Mesenchymal stem cell (in vitro differentiated cells and primary cell): ENCODE data around the gene CMTM5. TPM values are rescaled to one million over a fixed set of nuclear protein-coding genes. Genes with fewer than 3 reads are reported as not detected.

ENCODE experiments used
- DNase-seq: peaks from one replicate; pipeline ENCODE4 v3.0.0-alpha.2; 2013
- H2AFZ ChIP-seq: one replicate; pipeline ENCODE4 v1.6.1; 2013; ENCODE audit warnings: low read depth, mild to moderate bottlenecking, control low read depth, inconsistent platforms, low read length, moderate library complexity
- H2AK5ac ChIP-seq: 2 replicates; pipeline ENCODE4 v1.6.1; 2013; ENCODE audit warnings: low read length, moderate library complexity, mild to moderate bottlenecking, inconsistent platforms; ENCODE audit not compliant: severe bottlenecking
- H2BK120ac ChIP-seq: one replicate; pipeline ENCODE4 v1.6.1; 2013; ENCODE audit warnings: low read depth, mild to moderate bottlenecking, inconsistent platforms, low read length, moderate library complexity
- H2BK12ac ChIP-seq, 2 experiments: one replicate each; pipeline ENCODE4 v1.6.1; 2013; ENCODE audit warnings: inconsistent platforms in 2 of 2, low read length in 2 of 2, mild to moderate bottlenecking in 2 of 2, moderate library complexity in 2 of 2, control low read depth in 1 of 2
- H2BK15ac ChIP-seq: one replicate; pipeline ENCODE4 v1.6.1; 2013; ENCODE audit warnings: mild to moderate bottlenecking, low read depth, inconsistent platforms; ENCODE audit not compliant: poor library complexity, severe bottlenecking
- H2BK5ac ChIP-seq: 2 replicates; pipeline ENCODE4 v1.6.1; 2013; ENCODE audit warnings: low read depth, mild to moderate bottlenecking, low read length, control low read depth, inconsistent platforms; ENCODE audit not compliant: poor library complexity, severe bottlenecking
- H3K14ac ChIP-seq, 2 experiments: one replicate each; pipeline ENCODE4 v1.6.1; 2013; ENCODE audit warnings: inconsistent platforms in 2 of 2, low read length in 2 of 2, control low read depth in 1 of 2, mild to moderate bottlenecking in 1 of 2, moderate library complexity in 1 of 2
- H3K18ac ChIP-seq, 2 experiments: one replicate each; pipeline ENCODE4 v1.6.1; 2013; ENCODE audit warnings: inconsistent platforms in 2 of 2, low read length in 2 of 2, control low read depth in 1 of 2, low read depth in 1 of 2, mild to moderate bottlenecking in 1 of 2
- H3K23ac ChIP-seq, 2 experiments: one replicate each; pipeline ENCODE4 v1.6.1; 2013; ENCODE audit warnings: inconsistent platforms in 2 of 2, low read length in 2 of 2, mild to moderate bottlenecking in 2 of 2, moderate library complexity in 2 of 2, control low read depth in 1 of 2
- H3K27ac ChIP-seq: 2 replicates; pipeline ENCODE4 v1.5.1; 2013; ENCODE audit warnings: mild to moderate bottlenecking, moderate library complexity, low read length, control low read depth, inconsistent platforms; ENCODE audit not compliant: poor library complexity, severe bottlenecking
- H3K27me3 ChIP-seq, 2 experiments: 2 replicates each; pipeline versions ENCODE4 v1.6.1 to v1.7.0; 2013; ENCODE audit warnings: low read length in 2 of 2, mild to moderate bottlenecking in 2 of 2, moderate library complexity in 2 of 2, control low read depth in 1 of 2, inconsistent platforms in 1 of 2; ENCODE audit not compliant: control insufficient read depth in 1 of 2, insufficient read depth in 1 of 2
- H3K36me3 ChIP-seq, 2 experiments: 2 replicates each; pipeline versions ENCODE4 v1.6.1 to v1.7.0; 2013; ENCODE audit warnings: low read length in 2 of 2, control low read depth in 1 of 2, inconsistent platforms in 1 of 2, low read depth in 1 of 2, mild to moderate bottlenecking in 1 of 2; ENCODE audit not compliant: insufficient read depth in 2 of 2, control insufficient read depth in 1 of 2
- H3K4ac ChIP-seq, 2 experiments: one replicate each; pipeline ENCODE4 v1.6.1; 2013; ENCODE audit warnings: inconsistent platforms in 2 of 2, low read length in 2 of 2, mild to moderate bottlenecking in 2 of 2, moderate library complexity in 2 of 2, control low read depth in 1 of 2, low read depth in 1 of 2
- H3K4me1 ChIP-seq: 2 replicates; pipeline ENCODE4 v1.6.1; 2013; ENCODE audit warnings: low read depth, low read length, control low read depth; ENCODE audit not compliant: control insufficient read depth, insufficient read depth
- H3K4me2 ChIP-seq: 2 replicates; pipeline ENCODE4 v1.6.1; 2013; ENCODE audit warnings: low read length, mild to moderate bottlenecking, inconsistent platforms; ENCODE audit not compliant: poor library complexity, severe bottlenecking
- H3K4me3 ChIP-seq, 2 experiments: 2 replicates each; pipeline versions ENCODE4 v1.5.1 to v1.7.0; 2013; ENCODE audit warnings: low read length in 2 of 2, mild to moderate bottlenecking in 2 of 2, control low read depth in 1 of 2, low read depth in 1 of 2; ENCODE audit not compliant: insufficient read depth in 1 of 2
- H3K79me1 ChIP-seq: replicated peaks from 2 replicates; pipeline ENCODE4 v1.6.1; 2013; ENCODE audit warnings: mild to moderate bottlenecking, control low read depth, low read length, inconsistent platforms; ENCODE audit not compliant: poor library complexity, severe bottlenecking
- H3K9ac ChIP-seq: 2 replicates; pipeline ENCODE4 v1.7.0; 2013; ENCODE audit warnings: mild to moderate bottlenecking, low read length, moderate library complexity
- H3K9me3 ChIP-seq: 2 replicates; pipeline ENCODE4 v1.7.0; 2013; ENCODE audit warnings: mild to moderate bottlenecking, low read length; ENCODE audit not compliant: control insufficient read depth
- H4K8ac ChIP-seq: one replicate; pipeline ENCODE4 v1.6.1; 2013; ENCODE audit warnings: inconsistent platforms, mild to moderate bottlenecking, low read length, moderate library complexity
- H4K91ac ChIP-seq: one replicate; pipeline ENCODE4 v1.6.1; 2013; ENCODE audit warnings: mild to moderate bottlenecking, low read length, inconsistent platforms
- WGBS: methylation state at CpG from one replicate; pipeline ENCODE4 v1.1.7; 2013; ENCODE audit warnings: mixed read lengths; 5-methylcytosine and 5-hydroxymethylcytosine counted together
- polyA plus RNA-seq, 2 experiments: library from polyadenylated mRNA; stranded (reverse); fragments of 200-250 nt; gene quantifications; one replicate each; pipeline ENCODE4 v1.2.3, GENCODE V29; 2013

Gene CMTM5, protein sequence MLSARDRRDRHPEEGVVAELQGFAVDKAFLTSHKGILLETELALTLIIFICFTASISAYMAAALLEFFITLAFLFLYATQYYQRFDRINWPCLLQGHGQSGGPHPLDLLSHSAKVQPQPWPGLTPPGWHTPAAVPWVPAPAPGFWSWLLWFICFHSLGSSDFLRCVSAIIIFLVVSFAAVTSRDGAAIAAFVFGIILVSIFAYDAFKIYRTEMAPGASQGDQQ
- polyA plus RNA-seq (2013, experiment 1 of 2) = not detected
- polyA plus RNA-seq (2013, experiment 2 of 2) = not detected

DNA sequence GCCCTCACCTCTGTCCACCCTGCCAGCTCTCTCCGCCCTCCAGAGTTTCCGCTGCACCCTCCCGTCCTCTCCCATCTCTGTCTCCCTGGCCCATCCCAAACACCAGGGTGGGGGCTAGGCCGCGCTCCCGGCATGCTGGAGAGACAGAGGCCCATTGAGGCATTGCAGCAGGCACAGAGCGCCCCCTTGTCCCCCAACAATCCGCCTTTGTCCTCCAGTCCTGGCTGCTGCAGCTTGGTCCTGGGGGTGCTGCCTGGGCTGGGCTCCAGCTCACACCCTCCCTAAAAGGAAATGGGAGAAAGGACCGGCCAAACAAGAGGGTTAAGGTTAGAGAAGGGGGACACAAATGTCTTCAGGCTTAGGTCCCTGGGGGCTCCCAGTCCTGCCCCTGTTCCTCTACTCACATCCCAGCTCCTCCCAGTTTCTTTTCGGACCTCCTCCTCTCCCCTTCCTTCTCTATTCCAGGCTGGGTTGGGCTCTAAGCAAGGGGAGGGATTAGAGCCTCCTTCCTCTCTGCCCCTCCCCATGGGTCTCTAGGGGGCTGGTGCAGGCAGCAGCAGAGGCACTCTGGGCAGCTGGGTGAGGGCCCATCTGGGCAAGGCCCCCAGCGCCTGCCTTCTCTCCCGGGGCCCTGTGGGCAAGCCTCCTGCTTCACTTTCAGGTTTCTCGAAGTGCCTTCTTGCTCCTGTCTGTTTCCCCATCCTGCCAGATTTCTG lies at the start of gene CMTM5:
Gene CMTM5, plus strand, starts transcription at position 565 of the 716 bp plus-strand sequence. CDS start 206 bp downstream, outside the sequence.
- Histone ChIP-seq H3K18ac (no peak within 1 kb of the TSS), H3K9me3 (no peaks in the 10 kb centered on the region), H3K4me1 (no peaks in the 10 kb centered on the region), H4K8ac (no peak within 1 kb of the TSS), H3K36me3 (no peaks in the 10 kb centered on the region), H3K79me1 (no peaks in the 10 kb centered on the region), H3K4me3 (no peak within 1 kb of the TSS), H2BK12ac (no peak within 1 kb of the TSS), H2AK5ac (no peak within 1 kb of the TSS), H4K91ac (no peak within 1 kb of the TSS), H2BK120ac (no peak within 1 kb of the TSS), H3K27me3 (peaks cover 61 to 66% of the 10 kb centered on the region in 2 experiments), H2AFZ (peak within 1 kb of the TSS; percentile 56), H3K4me2 (no peak within 1 kb of the TSS), H2BK15ac (peak within 1 kb of the TSS; percentile 80), H2BK5ac (no peak within 1 kb of the TSS), H3K27ac (no peak within 1 kb of the TSS), H3K9ac (no peak within 1 kb of the TSS), H3K23ac (no peak within 1 kb of the TSS), H3K14ac (no peak within 1 kb of the TSS), H3K4ac (no peak within 1 kb of the TSS)
- DNase-seq = no peak
- 55% methylated on average over 11 of the region's 13 CpGs for WGBS

DNA sequence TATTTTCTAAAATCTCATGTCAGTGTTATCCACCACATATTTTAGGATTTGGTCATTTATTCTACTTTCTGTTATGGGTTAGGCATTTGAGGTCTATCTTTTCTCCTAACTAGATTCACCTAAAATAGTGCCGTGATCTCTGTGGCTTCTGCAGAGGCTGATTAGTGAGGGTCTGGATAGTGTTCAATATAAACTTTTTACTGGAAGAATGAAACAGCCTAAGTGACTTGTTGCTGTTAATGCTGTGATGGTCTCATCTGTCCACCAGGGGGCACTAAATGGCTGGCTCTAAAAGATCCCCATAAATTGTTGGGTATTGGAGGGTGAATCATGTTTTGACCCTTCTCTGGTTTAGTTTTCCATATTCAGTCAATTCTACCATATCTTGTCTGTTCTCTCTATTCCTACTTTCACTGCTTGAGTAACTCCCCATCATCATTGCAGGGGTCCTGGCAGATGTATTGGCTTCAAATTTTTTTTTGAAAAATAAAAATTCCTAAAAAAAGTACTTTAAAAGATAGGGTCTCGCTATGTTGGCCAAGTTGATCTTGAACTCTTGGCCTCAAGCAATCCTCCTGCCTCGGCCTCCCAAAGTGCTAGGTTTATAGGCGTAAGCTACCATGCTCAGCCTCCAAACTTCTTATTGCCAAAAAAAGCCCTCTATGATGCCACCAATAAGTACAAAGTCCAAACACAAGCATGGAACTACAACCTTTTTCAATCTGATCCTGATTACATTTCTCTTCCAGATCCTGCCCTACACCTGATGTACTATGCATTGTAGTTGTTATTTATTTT lies 48.7 kb upstream of the CMTM5 start:
- peaks cover 6% of the 10 kb centered on the region for H3K4me1 ChIP-seq
- no peak overlapping the region for H3K18ac ChIP-seq

DNA sequence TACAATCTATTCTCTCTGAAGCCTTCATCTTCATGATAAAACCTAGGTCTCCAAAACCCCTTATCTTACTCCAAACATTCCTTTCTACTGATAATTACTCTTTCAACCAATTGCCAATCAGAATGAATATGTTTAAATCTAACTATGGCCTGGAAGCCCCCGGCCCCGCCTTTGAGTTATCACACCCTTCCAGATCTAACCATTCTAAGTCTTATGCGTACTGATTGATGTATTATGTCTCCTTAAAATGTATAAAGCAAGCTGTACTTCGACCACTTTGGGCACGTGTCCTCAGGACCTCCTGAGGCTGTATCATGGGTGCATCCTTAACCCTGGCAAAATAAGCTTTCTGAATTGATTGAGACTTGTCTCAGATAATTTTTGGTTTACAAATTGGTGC lies 41.2 kb upstream of the CMTM5 start:
- 94% methylated on average over 5 of the region's 5 CpGs for WGBS
- no peak overlapping the region for H3K14ac ChIP-seq
- H3K4me1 ChIP-seq = no peaks in the 10 kb centered on the region

More for the DNA sequence above, 48.7 kb upstream of the CMTM5 start:
- no peak overlapping the region for H2BK15ac ChIP-seq
- H4K8ac ChIP-seq = no peak overlapping the region
- no peak overlapping the region for H2AK5ac ChIP-seq
- WGBS = 53% methylated on average over 4 of the region's 4 CpGs
- DNase-seq = peak; percentile 80
- H3K27ac ChIP-seq = no peak overlapping the region
- H3K4ac ChIP-seq = no peak overlapping the region
- no peak overlapping the region for H3K23ac ChIP-seq
- H3K36me3 ChIP-seq = peaks cover 22 to 32% of the 10 kb centered on the region in 2 experiments
- H3K4me2 ChIP-seq = no peak overlapping the region
- H2AFZ ChIP-seq = no peak overlapping the region
- H2BK120ac ChIP-seq = no peak overlapping the region
- H3K4me3 ChIP-seq = no peak overlapping the region
- H4K91ac ChIP-seq = no peak overlapping the region
- H2BK5ac ChIP-seq = no peak overlapping the region
- no peak overlapping the region for H3K9ac ChIP-seq
- H3K79me1 ChIP-seq = peaks cover 8% of the 10 kb centered on the region
- no peaks in the 10 kb centered on the region for H3K9me3 ChIP-seq
- H3K14ac ChIP-seq = no peak overlapping the region
- H3K27me3 ChIP-seq = peaks cover 0 to 8% of the 10 kb centered on the region in 2 experiments
- H2BK12ac ChIP-seq = no peak overlapping the region

More for the DNA sequence above, 41.2 kb upstream of the CMTM5 start:
- Histone ChIP-seq H3K18ac (no peak overlapping the region), H2BK5ac (no peak overlapping the region), H2BK12ac (no peak overlapping the region), H4K8ac (no peak overlapping the region), H3K36me3 (no peaks in the 10 kb centered on the region), H3K23ac (no peak overlapping the region), H3K9ac (no peak overlapping the region), H3K9me3 (peaks cover 3% of the 10 kb centered on the region), H3K27me3 (peaks cover 9 to 29% of the 10 kb centered on the region in 2 experiments), H4K91ac (no peak overlapping the region), H3K79me1 (no peaks in the 10 kb centered on the region), H2AK5ac (no peak overlapping the region), H3K4me3 (no peak overlapping the region), H2BK120ac (no peak overlapping the region), H2BK15ac (no peak overlapping the region), H3K27ac (no peak overlapping the region), H3K4me2 (no peak overlapping the region), H2AFZ (no peak overlapping the region), H3K4ac (no peak overlapping the region)
- DNase-seq = no peak
